Neural progenitor cell (in vitro differentiated cells): Measurements from ENCODE around the gene TRIM32. TPM values are rescaled to one million over a fixed set of nuclear protein-coding genes. Genes with fewer than 3 reads are reported as not detected.
"Not testable (repeated sequence)": the region's sequence is repeated elsewhere in the genome, so short reads cannot be mapped to it uniquely, and the experiment has no call there.

Experiments used
- DNase-seq: peaks from one replicate; pipeline ENCODE4 v3.0.0-alpha.2; 2016; ENCODE audit warnings: low spot score
- H2AFZ ChIP-seq: fragments of 200-600 bp; sonication (generic); replicated peaks from 2 replicates; pipeline ENCODE4 v1.6.1; 2016; ENCODE audit warnings: antibody characterized with exemption
- H3F3A ChIP-seq: fragments of 200-600 bp; sonication (generic); 2 replicates; pipeline ENCODE4 v1.6.1; 2016; ENCODE audit warnings: antibody characterized with exemption, low read depth
- H3K27ac ChIP-seq: fragments of 200-600 bp; sonication (generic); 2 replicates; pipeline ENCODE4 v1.5.1; 2016; ENCODE audit warnings: mild to moderate bottlenecking
- H3K27me3 ChIP-seq: fragments of 200-600 bp; sonication (generic); 2 replicates; pipeline ENCODE4 v1.6.1; 2016; ENCODE audit warnings: mild to moderate bottlenecking, moderate library complexity
- H3K36me3 ChIP-seq: fragments of 200-600 bp; sonication (generic); 2 replicates; pipeline ENCODE4 v1.5.1; 2016
- H3K4me1 ChIP-seq: fragments of 200-600 bp; sonication (generic); 2 replicates; pipeline ENCODE4 v1.6.1; 2016; ENCODE audit warnings: mixed run types
- H3K4me2 ChIP-seq: fragments of 200-600 bp; sonication (generic); 2 replicates; pipeline ENCODE4 v1.6.1; 2016
- H3K4me3 ChIP-seq: fragments of 200-600 bp; sonication (generic); 2 replicates; pipeline ENCODE4 v1.5.1; 2016
- H3K79me2 ChIP-seq: fragments of 200-600 bp; sonication (generic); 2 replicates; pipeline ENCODE4 v1.6.1; 2016; ENCODE audit warnings: low read depth
- H3K9ac ChIP-seq: fragments of 200-600 bp; sonication (generic); 2 replicates; pipeline ENCODE4 v1.6.1; 2016
- H3K9me3 ChIP-seq: fragments of 200-600 bp; sonication (generic); 2 replicates; pipeline ENCODE4 v1.5.1; 2016; ENCODE audit warnings: low read depth
- H4K20me1 ChIP-seq: fragments of 200-600 bp; sonication (generic); 2 replicates; pipeline ENCODE4 v1.6.1; 2016; ENCODE audit warnings: low read depth
- H3K27ac Mint-ChIP-seq: 3 replicates; pipeline ENCODE4 v1.8.0; 2021; ENCODE audit warnings: mixed read lengths
- H3K27me3 Mint-ChIP-seq: 2 replicates; pipeline ENCODE4 v1.8.0; 2022; ENCODE audit warnings: low read depth, mild to moderate bottlenecking, inconsistent platforms, moderate library complexity, mixed read lengths; ENCODE audit not compliant: insufficient read depth
- H3K36me3 Mint-ChIP-seq: 3 replicates; pipeline ENCODE4 v1.8.0; 2021; ENCODE audit warnings: mixed read lengths
- H3K4me1 Mint-ChIP-seq: 3 replicates; pipeline ENCODE4 v1.8.0; 2021; ENCODE audit warnings: mixed read lengths
- H3K4me3 Mint-ChIP-seq: 3 replicates; pipeline ENCODE4 v1.8.0; 2021; ENCODE audit warnings: mild to moderate bottlenecking, moderate library complexity, mixed read lengths
- H3K9me3 Mint-ChIP-seq: 3 replicates; pipeline ENCODE4 v1.8.0; 2020; ENCODE audit warnings: mixed read lengths
- CTCF ChIP-seq: fragments of 200-600 bp; sonication (generic); IDR thresholded peaks from 2 replicates; pipeline ENCODE4 v1.5.1; 2017; ENCODE audit warnings: antibody characterized with exemption, mild to moderate bottlenecking
- EZH2 ChIP-seq: fragments of 200-600 bp; sonication (generic); IDR thresholded peaks from 2 replicates; pipeline ENCODE4 v1.6.1; 2017; ENCODE audit warnings: antibody characterized with exemption, mild to moderate bottlenecking, moderate library complexity
- EZH2phosphoT487 ChIP-seq: fragments of 200-600 bp; sonication (generic); IDR thresholded peaks from 2 replicates; pipeline ENCODE4 v1.6.1; 2017; ENCODE audit warnings: antibody characterized with exemption
- total RNA-seq: library from RNA; depleted of rRNA; stranded (reverse); fragments of >200 nt; gene quantifications from 2 replicates; pipeline ENCODE4 v1.2.3, GENCODE V29; 2015; ENCODE audit warnings: low replicate concordance

TRIM32 gene
- total RNA-seq, 1 donor from 2014 or later: 16.3 TPM

GRCh38 chr9:116689486-116690032, 2.5 kb downstream of the TRIM32 start:
- H3K4me3 Mint-ChIP-seq: no peak overlapping the region
- H3K4me1 Mint-ChIP-seq: peaks cover 29% of the 10 kb centered on the region
- H3K79me2 ChIP-seq: peaks cover 46% of the 10 kb centered on the region

DNA sequence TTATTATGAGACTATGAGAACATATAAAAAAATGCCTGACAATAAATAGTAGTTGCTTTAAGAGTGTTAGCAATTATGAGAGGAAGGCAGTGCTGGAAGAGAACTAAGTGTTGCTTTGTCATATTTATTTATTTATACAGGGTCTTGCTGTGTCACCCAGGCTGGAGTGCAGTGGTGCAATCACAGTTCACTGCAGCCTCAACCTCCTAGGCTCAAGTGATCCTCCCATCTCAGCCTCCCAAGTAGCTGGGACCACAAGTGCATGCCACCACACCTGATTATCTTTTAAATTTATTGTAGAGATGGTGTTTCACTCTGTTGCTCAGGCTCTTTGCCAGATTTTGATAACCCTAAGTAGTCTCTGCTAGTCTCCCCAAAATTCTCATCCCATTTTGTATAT, 3.7 kb downstream of the TRIM32 start:
- H3K9me3 Mint-ChIP-seq, H3F3A ChIP-seq, H3K4me3 ChIP-seq, H3K27ac ChIP-seq, H3K9me3 ChIP-seq, H3K36me3 Mint-ChIP-seq, H3K4me2 ChIP-seq, H3K9ac ChIP-seq, DNase-seq, H2AFZ ChIP-seq, H3K36me3 ChIP-seq, H3K4me3 Mint-ChIP-seq, H3K27me3 ChIP-seq, H4K20me1 ChIP-seq, H3K27ac Mint-ChIP-seq, H3K4me1 ChIP-seq, H3K27me3 Mint-ChIP-seq: not testable (repeated sequence)
- H3K4me1 Mint-ChIP-seq: peaks cover 29% of the 10 kb centered on the region
- peaks cover 50% of the 10 kb centered on the region for H3K79me2 ChIP-seq

More at GRCh38 chr9:116689486-116690032, 2.5 kb downstream of the TRIM32 start:
- Histone ChIP-seq H3K27me3 (no peaks in the 10 kb centered on the region), H3K4me2 (no peak overlapping the region), H3K36me3 (no peaks in the 10 kb centered on the region), H3K27ac (no peak overlapping the region), H3K4me1 (no peaks in the 10 kb centered on the region), H3K4me3 (no peak overlapping the region), H3K9ac (no peak overlapping the region), H4K20me1 (peaks cover 7% of the 10 kb centered on the region), H2AFZ (no peak overlapping the region), H3K9me3 (no peaks in the 10 kb centered on the region), H3F3A (no peaks in the 10 kb centered on the region)
- Mint-ChIP-seq H3K36me3 (peaks cover 9% of the 10 kb centered on the region), H3K27me3 (peaks cover 3% of the 10 kb centered on the region), H3K27ac (no peak overlapping the region), H3K9me3 (peaks cover 2% of the 10 kb centered on the region)
- DNase-seq: no peak
- TF ChIP-seq EZH2: no peak
- no peak for TF ChIP-seq EZH2phosphoT487
- TF ChIP-seq CTCF: no peak

DNA sequence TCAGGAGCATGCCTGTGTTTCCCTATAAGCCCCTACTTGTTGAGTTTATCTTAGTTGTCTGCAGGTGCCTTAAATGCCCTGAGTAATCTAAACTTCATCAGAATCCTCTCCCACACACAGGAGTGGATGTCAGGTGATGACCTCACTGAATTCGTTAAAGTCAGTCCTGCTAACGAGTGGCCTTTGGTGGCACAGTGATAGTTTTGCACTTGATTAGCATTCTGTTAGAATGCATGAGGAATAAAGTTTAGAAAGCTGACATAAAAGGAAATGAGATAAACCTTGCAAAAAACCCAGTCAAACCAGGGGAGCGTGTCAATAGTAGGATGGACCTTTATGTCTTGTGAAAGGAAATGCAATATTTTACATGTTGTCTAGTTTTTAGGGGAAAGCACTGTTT, 4.5 kb downstream of the TRIM32 start:
- H4K20me1 ChIP-seq: peaks cover 14% of the 10 kb centered on the region
- no peaks in the 10 kb centered on the region for H3K9me3 ChIP-seq
- no peaks in the 10 kb centered on the region for H3F3A ChIP-seq
- H3K27me3 Mint-ChIP-seq: no peaks in the 10 kb centered on the region
- H3K9me3 Mint-ChIP-seq: no peaks in the 10 kb centered on the region
- no peak overlapping the region for H3K27ac Mint-ChIP-seq
- no peak overlapping the region for H3K27ac ChIP-seq
- peaks cover 50% of the 10 kb centered on the region for H3K79me2 ChIP-seq
- no peaks in the 10 kb centered on the region for H3K27me3 ChIP-seq
- H3K4me3 Mint-ChIP-seq: no peak overlapping the region
- H3K4me1 Mint-ChIP-seq: peaks cover 24% of the 10 kb centered on the region
- no peaks in the 10 kb centered on the region for H3K4me1 ChIP-seq
- no peak overlapping the region for H3K4me2 ChIP-seq
- DNase-seq: no peak
- H3K36me3 Mint-ChIP-seq: peaks cover 12% of the 10 kb centered on the region
- no peak overlapping the region for H2AFZ ChIP-seq
- TF ChIP-seq EZH2phosphoT487 (no peak), EZH2 (no peak), CTCF (no peak)
- H3K36me3 ChIP-seq: no peaks in the 10 kb centered on the region
- H3K9ac ChIP-seq: no peak overlapping the region
- no peak overlapping the region for H3K4me3 ChIP-seq

GRCh38 chr9:116692616-116693015, 5.5 kb downstream of the TRIM32 start:
- Histone ChIP-seq H3F3A (no peaks in the 10 kb centered on the region), H2AFZ (no peak overlapping the region), H3K27ac (no peak overlapping the region), H3K4me2 (no peak overlapping the region), H3K36me3 (no peaks in the 10 kb centered on the region), H3K9ac (no peak overlapping the region), H3K9me3 (no peaks in the 10 kb centered on the region), H3K4me3 (no peak overlapping the region), H3K4me1 (no peaks in the 10 kb centered on the region), H4K20me1 (peaks cover 14% of the 10 kb centered on the region), H3K27me3 (no peaks in the 10 kb centered on the region), H3K79me2 (peaks cover 49% of the 10 kb centered on the region)
- Mint-ChIP-seq H3K27ac (no peak overlapping the region), H3K9me3 (no peaks in the 10 kb centered on the region), H3K36me3 (peaks cover 16% of the 10 kb centered on the region), H3K4me1 (peaks cover 20% of the 10 kb centered on the region), H3K27me3 (no peaks in the 10 kb centered on the region), H3K4me3 (no peak overlapping the region)
- TF ChIP-seq CTCF: no peak
- no peak for TF ChIP-seq EZH2
- TF ChIP-seq EZH2phosphoT487: no peak
- no peak for DNase-seq
